Measurements from ENCODE around the gene FCN3. TPM values are rescaled to one million over a fixed set of nuclear protein-coding genes. Genes with fewer than 3 reads are reported as not detected.

Gene FCN3
- total RNA-seq, 1 experiment from 2014 or later = 0.22 TPM

DNA sequence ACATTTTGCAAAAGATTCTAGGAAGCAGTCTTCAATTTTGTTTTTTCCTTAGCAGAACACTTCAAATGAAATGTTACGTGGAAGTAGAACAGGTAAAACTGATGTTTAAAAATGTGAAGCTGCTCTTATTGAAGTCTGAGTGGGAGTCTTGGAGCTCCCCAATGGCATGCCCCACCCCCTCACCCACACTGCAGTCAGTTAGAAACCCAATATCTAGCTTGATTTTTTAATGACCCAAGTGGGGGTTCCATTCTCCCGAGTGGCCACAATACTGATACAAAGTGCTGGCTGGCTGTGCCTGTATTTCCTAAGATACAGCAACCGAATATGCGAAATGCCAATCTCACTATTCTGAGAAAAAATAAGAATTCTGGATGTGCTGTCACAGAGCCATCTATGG, 49.1 kb upstream of the FCN3 start:
- TF ChIP-seq, protein P1, sequence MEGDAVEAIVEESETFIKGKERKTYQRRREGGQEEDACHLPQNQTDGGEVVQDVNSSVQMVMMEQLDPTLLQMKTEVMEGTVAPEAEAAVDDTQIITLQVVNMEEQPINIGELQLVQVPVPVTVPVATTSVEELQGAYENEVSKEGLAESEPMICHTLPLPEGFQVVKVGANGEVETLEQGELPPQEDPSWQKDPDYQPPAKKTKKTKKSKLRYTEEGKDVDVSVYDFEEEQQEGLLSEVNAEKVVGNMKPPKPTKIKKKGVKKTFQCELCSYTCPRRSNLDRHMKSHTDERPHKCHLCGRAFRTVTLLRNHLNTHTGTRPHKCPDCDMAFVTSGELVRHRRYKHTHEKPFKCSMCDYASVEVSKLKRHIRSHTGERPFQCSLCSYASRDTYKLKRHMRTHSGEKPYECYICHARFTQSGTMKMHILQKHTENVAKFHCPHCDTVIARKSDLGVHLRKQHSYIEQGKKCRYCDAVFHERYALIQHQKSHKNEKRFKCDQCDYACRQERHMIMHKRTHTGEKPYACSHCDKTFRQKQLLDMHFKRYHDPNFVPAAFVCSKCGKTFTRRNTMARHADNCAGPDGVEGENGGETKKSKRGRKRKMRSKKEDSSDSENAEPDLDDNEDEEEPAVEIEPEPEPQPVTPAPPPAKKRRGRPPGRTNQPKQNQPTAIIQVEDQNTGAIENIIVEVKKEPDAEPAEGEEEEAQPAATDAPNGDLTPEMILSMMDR (conservative IDR thresholded peaks at IDR 0.05) = no peak

More for the DNA sequence above, 49.1 kb upstream of the FCN3 start:
- Histone ChIP-seq H3K79me2 (ENCODE audit: insufficient read depth, low read length) (peaks cover 1% of the 10 kb centered on the region; the same call in 1 of the 2 replicates), H3K79me1 (ENCODE audit: insufficient read depth, low read depth, low read length, poor library complexity, severe bottlenecking) (no peaks in the 10 kb centered on the region), H3T11ph (ENCODE audit: low read length) (no peak overlapping the region), H2BK20ac (ENCODE audit: low read depth, low read length, poor library complexity, severe bottlenecking) (no peak overlapping the region), H3K23me2 (ENCODE audit: insufficient read length, low read depth, low read length, poor library complexity, severe bottlenecking) (no peaks in the 10 kb centered on the region), H4K5ac (ENCODE audit: insufficient read length, low read depth, low read length) (no peak overlapping the region), H2BK5ac (ENCODE audit: insufficient read length, low read length) (no peak overlapping the region), H2BK120ac (ENCODE audit: low read depth, low read length, poor library complexity, severe bottlenecking) (no peak overlapping the region), H3K27ac (ENCODE audit: insufficient read length, low read depth, low read length) (no peak overlapping the region), H2BK15ac (ENCODE audit: low read depth, low read length) (no peak overlapping the region), H3K9ac (ENCODE audit: extremely low read depth, insufficient read length, low read length) (no peak overlapping the region), H3K9me3 (ENCODE audit: control insufficient read depth, low read depth, low read length) (no peaks in the 10 kb centered on the region), H3K18ac (ENCODE audit: insufficient read length, low read depth, low read length) (no peak overlapping the region), H3K27me3 (ENCODE audit: insufficient read depth, low read length) (no peaks in the 10 kb centered on the region), H4K8ac (replicated peaks; ENCODE audit: insufficient read length, low read depth, low read length) (no peak overlapping the region), H3K14ac (ENCODE audit: insufficient read depth, low read length) (no peak overlapping the region), H3K56ac (ENCODE audit: insufficient read length, low read depth, low read length) (no peak overlapping the region), H3K4ac (ENCODE audit: low read depth, low read length) (no peak overlapping the region), H4K20me1 (ENCODE audit: control insufficient read depth, insufficient read depth, insufficient read length) (no peaks in the 10 kb centered on the region), H2AFZ (ENCODE audit: low read length) (no peak overlapping the region), H3K4me1 (ENCODE audit: insufficient read depth, low read length) (peaks cover 5% of the 10 kb centered on the region; the same call in 1 of the 2 replicates), H2AK5ac (ENCODE audit: insufficient read length, low read length) (no peak overlapping the region), H3K4me2 (ENCODE audit: insufficient read depth, insufficient read length, low read length) (no peak overlapping the region), H3K23ac (ENCODE audit: insufficient read length, low read depth, low read length) (no peak overlapping the region), H4K91ac (ENCODE audit: insufficient read length, low read depth, low read length) (no peak overlapping the region), H2BK12ac (ENCODE audit: insufficient read length, low read depth, low read length) (no peak overlapping the region)
- no peaks in the 10 kb centered on the region for H3K9me3 Mint-ChIP-seq
- peak overlapping the region in 1 of 3 experiments; percentile 27; a peak in 1 of 7 replicates for H3K27ac Mint-ChIP-seq
- peaks cover 12 to 22% (median 18%) of the 10 kb centered on the region in 3 experiments; a peak in 6 of 7 replicates for H3K36me3 Mint-ChIP-seq (ENCODE audit: insufficient read depth in 1 of 3, low read depth in 3 of 3)
- H3K27me3 Mint-ChIP-seq (ENCODE audit: low read depth) = no peaks in the 10 kb centered on the region
- no CpG with 5 or more reads among the region's 4 CpGs for WGBS (ENCODE audit: extremely low coverage, insufficient read length, low lambda C conversion rate)
- no peak for DNase-seq
- peaks cover 28 to 32% of the 10 kb centered on the region in 2 experiments for H3K4me1 Mint-ChIP-seq
- H3K4me3 Mint-ChIP-seq = no peak overlapping the region

All from H9 (cell line).